Nephron (organoid): ENCODE data around the gene APBA3.

ENCODE experiments used
- H3K27ac Mint-ChIP-seq, 3 experiments: 2 replicates each; pipeline ENCODE4 v1.8.0; 2020; ENCODE audit warnings: mixed read lengths in 3 of 3, mild to moderate bottlenecking in 2 of 3, moderate library complexity in 1 of 3
- H3K27me3 Mint-ChIP-seq: 2 replicates; pipeline ENCODE4 v1.8.0; 2021; ENCODE audit warnings: low read depth, mild to moderate bottlenecking, moderate library complexity, mixed read lengths
- H3K36me3 Mint-ChIP-seq: 2 replicates; pipeline ENCODE4 v1.8.0; 2020; ENCODE audit warnings: low read depth, mixed read lengths
- H3K4me1 Mint-ChIP-seq: 2 replicates; pipeline ENCODE4 v1.8.0; 2020; ENCODE audit warnings: mixed read lengths
- H3K4me3 Mint-ChIP-seq, 3 experiments: 2 replicates each; pipeline ENCODE4 v1.8.0; 2020; ENCODE audit warnings: mild to moderate bottlenecking in 3 of 3, mixed read lengths in 3 of 3, moderate library complexity in 2 of 3
- H3K9me3 Mint-ChIP-seq: 2 replicates; pipeline ENCODE4 v1.8.0; 2020; ENCODE audit warnings: mixed read lengths
- TF ChIP-seq, protein P1 (sequence below), 3 experiments: fragments of 200-600 bp; sonication (generic); IDR thresholded peaks; one replicate each; pipeline ENCODE4 v1.5.0; 2021; ENCODE audit warnings: antibody characterized with exemption in 3 of 3; ENCODE audit not compliant: unreplicated experiment in 3 of 3

APBA3 gene

DNA sequence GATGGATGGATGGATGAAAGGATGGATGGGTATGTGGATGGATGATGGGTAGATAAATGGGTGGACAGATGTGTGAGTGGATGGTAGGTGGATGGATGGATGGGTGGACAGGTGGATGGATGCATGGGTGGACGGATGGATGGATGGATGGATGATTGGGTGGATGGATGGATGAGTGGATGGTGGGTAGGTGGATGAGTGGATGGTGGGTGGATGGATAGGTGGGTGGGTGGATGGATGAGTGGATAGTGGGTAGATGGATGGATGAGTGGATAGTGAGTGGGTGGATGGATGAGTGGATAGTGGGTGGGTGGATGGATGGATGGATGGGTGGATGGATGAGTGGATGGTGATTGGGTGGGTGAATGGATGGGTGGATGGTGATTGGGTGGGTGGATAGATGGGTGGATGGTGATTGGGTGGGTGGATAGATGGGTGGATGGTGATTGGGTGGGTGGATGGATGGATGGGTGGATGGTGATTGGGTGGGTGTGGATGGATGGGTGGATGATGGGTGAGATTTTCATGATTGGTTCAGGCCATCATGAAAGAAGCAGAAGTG is 15.1 kb upstream of the APBA3 start:
- Mint-ChIP-seq H3K4me1 (peaks cover 3% of the 10 kb centered on the region), H3K4me3 (no peak overlapping the region), H3K36me3 (no peaks in the 10 kb centered on the region), H3K9me3 (peaks cover 8% of the 10 kb centered on the region), H3K27ac (no peak overlapping the region), H3K27me3 (peaks cover 20% of the 10 kb centered on the region)
- TF ChIP-seq, protein P1, sequence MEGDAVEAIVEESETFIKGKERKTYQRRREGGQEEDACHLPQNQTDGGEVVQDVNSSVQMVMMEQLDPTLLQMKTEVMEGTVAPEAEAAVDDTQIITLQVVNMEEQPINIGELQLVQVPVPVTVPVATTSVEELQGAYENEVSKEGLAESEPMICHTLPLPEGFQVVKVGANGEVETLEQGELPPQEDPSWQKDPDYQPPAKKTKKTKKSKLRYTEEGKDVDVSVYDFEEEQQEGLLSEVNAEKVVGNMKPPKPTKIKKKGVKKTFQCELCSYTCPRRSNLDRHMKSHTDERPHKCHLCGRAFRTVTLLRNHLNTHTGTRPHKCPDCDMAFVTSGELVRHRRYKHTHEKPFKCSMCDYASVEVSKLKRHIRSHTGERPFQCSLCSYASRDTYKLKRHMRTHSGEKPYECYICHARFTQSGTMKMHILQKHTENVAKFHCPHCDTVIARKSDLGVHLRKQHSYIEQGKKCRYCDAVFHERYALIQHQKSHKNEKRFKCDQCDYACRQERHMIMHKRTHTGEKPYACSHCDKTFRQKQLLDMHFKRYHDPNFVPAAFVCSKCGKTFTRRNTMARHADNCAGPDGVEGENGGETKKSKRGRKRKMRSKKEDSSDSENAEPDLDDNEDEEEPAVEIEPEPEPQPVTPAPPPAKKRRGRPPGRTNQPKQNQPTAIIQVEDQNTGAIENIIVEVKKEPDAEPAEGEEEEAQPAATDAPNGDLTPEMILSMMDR (IDR thresholded peaks at IDR 0.05; ENCODE audit: unreplicated experiment in 3 of 3): no peak

DNA sequence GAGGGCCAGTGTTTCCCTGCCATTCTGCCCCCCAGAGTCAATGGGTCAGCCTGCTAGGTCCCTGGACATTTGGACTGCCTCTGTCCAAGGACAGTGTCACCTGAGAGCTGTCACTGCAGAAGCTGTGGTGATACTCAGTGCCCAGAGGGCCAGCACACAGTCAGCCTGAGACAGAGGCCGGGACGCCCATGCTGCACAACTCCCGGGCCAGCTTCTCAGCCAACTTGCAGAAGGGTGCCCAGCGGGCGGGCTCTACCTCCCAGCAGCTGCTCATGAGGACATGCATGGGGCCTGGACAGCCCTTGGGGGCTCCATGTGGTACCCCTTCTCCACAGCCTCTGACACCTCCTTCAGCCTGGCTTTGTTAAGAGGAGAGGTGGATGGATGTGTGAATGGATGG is 14.3 kb upstream of the APBA3 start:
- Mint-ChIP-seq H3K36me3 (no peaks in the 10 kb centered on the region), H3K4me1 (peaks cover 9% of the 10 kb centered on the region), H3K27ac (no peak overlapping the region), H3K4me3 (no peak overlapping the region), H3K9me3 (peaks cover under 1% of the 10 kb centered on the region), H3K27me3 (peaks cover 13% of the 10 kb centered on the region)
- TF ChIP-seq, protein P1 (IDR thresholded peaks at IDR 0.05; ENCODE audit: unreplicated experiment in 3 of 3): no peak

DNA sequence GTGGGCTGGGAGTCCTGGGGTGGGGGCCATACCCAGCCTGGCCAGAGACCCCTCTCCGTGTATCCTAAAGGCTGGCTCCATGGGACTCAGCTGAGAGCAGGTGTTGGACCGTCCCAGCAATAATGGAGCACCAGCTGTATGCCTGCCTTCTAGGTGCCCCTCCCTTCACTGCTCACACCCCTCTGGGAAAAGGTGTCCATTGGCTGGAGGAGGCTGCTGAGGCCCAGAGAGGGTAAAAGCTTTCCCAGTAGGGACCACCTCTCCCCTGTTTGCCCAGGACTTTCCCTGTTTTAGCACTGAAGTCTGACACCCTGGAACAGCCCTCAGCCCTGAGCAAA is 13.9 kb upstream of the APBA3 start:
- H3K36me3 Mint-ChIP-seq: no peaks in the 10 kb centered on the region
- H3K9me3 Mint-ChIP-seq: no peaks in the 10 kb centered on the region
- TF ChIP-seq, protein P1 (IDR thresholded peaks at IDR 0.05; ENCODE audit: unreplicated experiment in 3 of 3): no peak
- H3K4me3 Mint-ChIP-seq: no peak overlapping the region
- peaks cover 13% of the 10 kb centered on the region for H3K27me3 Mint-ChIP-seq
- H3K4me1 Mint-ChIP-seq: peaks cover 9% of the 10 kb centered on the region
- no peak overlapping the region for H3K27ac Mint-ChIP-seq

DNA sequence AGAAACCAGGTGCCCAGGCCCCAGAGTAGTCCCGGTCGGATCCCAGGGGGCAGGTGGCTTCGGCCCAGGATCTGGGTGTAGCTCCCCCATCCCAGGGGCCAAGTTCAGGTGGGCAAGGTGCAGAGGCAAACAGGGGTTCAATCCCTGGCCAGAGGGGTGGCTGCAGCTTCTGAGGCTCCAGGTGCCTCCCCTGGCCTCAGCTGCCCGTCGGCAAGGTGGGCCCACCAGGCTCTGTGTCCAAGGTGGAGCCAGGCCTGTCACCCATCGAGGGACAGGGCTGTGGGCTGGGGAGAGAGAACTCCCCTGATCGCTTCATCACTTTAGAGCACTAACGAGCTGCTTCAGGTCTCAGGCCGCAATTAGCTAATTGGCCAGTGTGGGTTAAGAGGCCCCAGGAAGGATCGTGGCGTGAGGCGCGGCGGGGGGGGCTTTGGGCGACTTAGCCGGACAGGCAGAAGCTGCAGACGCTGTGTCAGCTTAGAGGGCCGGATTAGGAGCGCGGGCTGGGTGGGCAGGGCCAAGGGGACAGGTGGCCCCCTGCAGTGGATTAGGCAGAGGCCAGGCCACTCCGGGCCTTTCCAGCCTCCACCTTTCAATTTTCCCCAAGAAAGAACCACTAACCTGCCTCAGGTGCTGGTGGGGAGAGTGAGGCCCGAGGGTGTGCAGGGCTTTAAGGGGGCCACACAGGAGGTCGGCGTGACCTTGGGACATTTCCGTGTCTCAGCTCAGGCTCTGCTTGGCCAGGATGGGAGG is 13.3 kb upstream of the APBA3 start:
- Mint-ChIP-seq H3K4me1 (peaks cover 9% of the 10 kb centered on the region), H3K4me3 (no peak overlapping the region), H3K27me3 (peaks cover 13% of the 10 kb centered on the region), H3K36me3 (no peaks in the 10 kb centered on the region), H3K9me3 (no peaks in the 10 kb centered on the region), H3K27ac (no peak overlapping the region)
- TF ChIP-seq, protein P1 (IDR thresholded peaks at IDR 0.05; ENCODE audit: unreplicated experiment in 3 of 3): no peak

DNA sequence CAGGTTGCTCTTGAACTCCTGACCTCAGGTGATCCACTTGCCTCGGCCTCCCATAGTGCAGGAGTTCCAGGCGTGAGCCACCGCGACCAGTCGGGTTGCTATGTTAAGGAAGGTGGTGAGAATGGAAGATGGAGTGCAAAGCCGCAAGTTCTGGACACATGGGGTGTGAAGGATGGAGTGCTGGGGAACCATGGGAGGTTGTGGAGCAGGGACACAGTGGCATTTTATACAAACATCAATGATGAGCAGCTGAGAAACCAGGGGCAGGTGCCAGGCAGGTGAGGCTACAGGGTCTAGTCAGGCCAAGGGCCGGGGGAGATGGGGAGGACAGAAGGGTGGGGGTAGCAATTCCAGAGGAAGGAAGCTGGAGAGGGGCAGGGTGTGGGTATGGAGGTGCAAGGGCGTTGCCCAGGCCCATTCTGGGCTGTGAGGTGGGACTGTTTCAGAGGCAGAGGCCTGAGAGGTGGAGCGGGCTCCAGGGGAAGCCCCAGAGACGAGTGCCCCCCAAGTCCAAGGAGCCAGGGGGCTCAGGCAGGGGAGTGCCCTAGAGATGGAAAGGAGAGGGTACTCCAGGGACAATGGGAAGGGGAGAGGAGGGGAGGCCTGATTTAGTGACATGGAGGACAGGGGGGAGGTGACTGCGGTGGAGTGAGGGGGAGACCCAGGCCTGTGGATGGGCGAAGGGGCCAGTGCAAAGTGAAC is 12.5 kb upstream of the APBA3 start:
- peak overlapping the region in 1 of 3 experiments; percentile 15 for H3K27ac Mint-ChIP-seq
- TF ChIP-seq, protein P1 (IDR thresholded peaks at IDR 0.05; ENCODE audit: unreplicated experiment in 3 of 3): no peak
- H3K36me3 Mint-ChIP-seq: peaks cover 1% of the 10 kb centered on the region
- H3K9me3 Mint-ChIP-seq: no peaks in the 10 kb centered on the region
- H3K27me3 Mint-ChIP-seq: peaks cover 13% of the 10 kb centered on the region
- peaks cover 9% of the 10 kb centered on the region for H3K4me1 Mint-ChIP-seq
- H3K4me3 Mint-ChIP-seq: no peak overlapping the region
